Measurements from ENCODE around the gene PFN3.

Gene PFN3

DNA sequence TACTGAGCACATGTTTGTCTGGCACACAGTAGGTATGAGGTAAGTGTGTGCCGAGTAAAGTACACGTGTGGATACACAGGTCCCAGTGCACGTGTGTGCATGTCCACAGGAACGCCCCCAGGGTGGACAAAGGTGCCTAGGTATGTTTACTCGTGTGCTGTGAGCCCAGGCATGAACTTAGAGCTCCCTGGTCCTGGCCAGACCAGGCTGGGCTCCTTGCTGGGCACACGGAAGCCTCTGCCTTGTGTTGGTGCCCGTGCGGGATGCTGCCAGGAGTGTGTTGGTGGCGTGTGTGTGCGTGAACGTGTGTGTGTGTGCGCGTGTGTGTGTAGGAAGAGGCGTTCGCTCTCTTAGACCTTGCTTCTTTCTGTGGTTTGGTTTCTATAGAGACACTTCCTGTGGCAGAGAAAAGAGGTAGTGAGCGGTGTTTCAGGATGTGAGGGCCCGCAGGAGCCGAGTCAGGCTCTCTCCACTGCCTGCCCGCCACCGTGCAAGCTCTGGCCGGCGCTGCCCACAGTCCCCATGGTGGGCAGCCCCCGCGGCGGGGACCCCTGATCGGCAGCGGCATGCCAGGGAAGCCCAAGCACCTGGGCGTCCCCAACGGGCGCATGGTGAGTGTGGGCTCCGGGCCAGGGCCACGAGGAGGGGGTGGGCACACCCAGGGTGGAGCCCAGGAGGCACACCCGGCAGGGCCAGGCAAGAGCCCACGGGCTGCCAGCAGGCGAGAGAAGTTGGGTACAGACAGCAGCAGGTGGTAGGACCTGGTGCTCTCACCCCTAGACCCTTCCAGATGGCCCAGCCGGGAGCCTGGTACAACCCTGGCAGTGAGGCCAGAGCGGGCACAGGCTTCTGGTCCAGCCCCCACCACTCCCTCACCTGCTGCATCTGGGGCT is 42.8 kb downstream of the PFN3 start, which contains the start of gene RGS14:
TSS of gene RGS14 (plus strand) at position 466 of the 893 bp plus-strand sequence. CDS start at position 567, 101 bp downstream.
- DNase-seq = peak; percentile 67

DNA sequence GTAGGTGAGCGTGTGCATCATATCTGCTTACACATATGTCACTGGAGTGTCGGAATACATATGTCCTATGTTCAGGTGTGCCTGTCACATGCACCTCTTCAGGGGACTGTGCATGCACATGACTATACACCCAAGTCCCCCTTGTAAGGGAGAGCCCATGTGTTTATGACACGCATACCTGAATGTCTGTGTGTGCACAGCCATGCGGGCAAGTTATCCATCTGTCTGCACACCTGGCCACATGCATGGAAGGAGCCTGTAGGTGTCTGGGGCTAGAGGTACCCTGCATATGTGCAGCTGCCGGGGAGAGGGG is 43.4 kb downstream of the PFN3 start:
- DNase-seq = no peak

DNA sequence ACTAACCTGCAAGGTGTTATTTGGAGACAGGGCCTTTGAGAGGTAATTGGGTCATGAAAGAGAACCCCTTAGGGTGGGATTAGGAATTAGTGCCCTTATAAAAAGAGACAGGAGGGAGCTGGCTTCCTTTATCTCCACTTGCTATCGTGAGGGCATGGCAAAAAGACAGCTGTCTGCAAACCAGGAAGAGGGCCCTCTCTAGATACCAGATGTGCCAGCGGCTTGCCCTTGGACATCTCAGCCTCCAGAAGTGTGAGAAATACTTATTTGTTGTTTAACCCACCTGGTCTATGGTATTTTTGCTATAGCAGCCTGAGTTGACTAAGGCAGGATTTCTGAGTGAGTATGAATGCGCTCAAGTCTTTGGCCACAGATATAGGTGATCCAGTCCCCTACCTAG is 43.7 kb downstream of the PFN3 start:
- DNase-seq = no peak

DNA sequence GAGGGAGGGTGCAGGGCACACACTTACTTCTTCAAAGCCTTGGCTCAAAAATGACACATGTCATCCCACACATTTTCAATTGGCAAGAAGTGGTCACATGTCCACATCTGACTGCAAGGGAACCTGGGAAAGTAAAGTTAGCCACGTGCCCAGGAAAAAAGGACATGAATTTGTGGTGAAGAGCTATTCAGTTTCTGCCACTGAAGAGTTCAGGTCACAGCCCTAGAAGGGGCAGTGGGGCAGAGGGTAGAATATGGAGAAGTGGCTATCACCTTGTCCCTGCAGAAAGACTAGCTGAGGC is 44.6 kb downstream of the PFN3 start:
- DNase-seq = no peak

DNA sequence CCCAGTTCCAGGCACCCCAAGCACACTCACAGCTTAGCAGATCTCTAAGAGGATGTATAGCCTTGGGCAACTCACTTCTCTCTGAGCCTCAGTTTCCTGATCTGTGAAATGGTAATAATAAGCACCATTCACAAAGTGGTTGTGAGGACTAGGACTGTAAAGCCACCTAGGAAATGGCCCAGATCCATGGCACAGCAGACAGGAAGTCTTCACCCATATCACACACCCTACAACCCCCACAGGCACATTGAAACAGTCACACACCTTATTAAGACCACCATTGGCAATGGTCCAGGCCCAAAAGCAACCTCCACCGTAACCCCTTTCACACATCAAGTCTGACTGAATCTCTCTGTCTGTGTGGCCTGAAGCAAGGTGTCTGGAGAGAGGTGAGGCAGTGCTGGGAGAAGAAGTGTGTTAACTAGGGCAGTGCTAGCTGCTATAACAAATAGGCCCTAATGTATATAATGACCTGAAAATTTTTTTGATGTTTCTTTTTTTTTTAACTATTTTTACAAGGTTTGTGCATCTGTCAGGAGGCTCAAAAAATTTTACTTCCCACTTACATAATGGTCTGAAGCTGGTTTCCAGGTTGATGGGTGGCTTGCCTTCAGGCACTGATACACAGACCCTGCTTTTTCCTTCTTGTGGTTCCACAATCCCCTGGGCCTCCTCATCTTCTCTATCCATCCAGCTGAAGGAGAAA is 45.1 kb downstream of the PFN3 start:
- no peak for DNase-seq

DNA sequence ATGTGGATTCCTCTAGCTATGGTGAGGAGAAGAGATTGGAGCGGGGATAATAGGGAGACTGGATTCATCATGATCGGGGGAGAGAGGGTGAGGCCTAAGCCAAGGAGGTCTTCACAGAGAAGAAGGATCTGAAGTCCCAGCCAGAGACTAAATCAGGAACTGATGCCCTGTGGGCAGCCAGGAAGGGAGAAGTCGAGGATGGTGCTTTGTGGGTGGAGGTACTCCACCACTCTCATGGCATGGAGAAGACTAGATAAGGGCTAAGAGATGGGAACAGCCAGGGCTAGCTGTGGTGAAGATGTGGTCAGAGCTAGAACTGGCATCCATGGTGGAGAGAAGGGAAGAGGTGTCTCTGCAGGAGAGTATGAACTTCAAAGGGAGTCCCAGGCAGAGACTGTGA is 45.8 kb downstream of the PFN3 start:
- no peak for DNase-seq

DNA sequence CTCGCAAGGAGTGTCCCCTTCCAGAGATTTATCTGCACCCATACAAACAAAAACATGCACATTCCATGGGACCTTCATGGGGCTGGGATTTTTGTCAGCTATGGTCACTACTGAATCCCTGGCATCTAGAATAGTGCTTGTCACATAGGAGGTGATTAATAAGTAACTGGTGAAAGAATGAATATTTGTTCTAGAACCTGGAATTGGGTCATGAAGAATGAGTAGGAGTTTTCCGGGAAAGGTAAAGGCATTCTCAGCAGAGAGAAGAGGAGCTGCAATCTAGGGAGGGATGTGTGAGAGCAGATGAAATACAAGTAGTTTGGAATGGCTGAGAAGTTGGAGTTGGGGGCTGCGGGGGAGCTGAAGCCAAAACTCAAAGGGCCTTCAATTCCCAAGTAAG is 46.2 kb downstream of the PFN3 start:
- DNase-seq = no peak

DNA sequence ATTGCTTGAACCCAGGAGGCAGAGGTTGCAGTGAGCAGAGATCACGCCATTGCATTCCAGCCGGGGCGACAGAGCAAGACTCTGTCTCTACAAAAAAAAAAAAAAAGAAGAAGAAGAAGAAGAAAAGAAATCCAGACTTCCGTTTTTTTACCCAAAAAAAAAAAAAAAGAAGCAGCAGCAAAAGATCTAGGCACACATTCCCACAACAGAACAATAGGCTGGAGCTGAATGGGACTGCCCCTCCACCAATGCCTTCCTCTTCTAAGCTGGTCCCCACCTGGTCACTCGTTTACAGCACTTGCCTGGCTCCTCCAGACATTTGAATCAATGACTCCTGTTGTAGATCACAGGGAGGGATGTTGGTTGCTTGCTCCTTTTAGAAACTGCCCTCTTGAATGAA is 47.4 kb downstream of the PFN3 start:
- no peak for DNase-seq

DNA sequence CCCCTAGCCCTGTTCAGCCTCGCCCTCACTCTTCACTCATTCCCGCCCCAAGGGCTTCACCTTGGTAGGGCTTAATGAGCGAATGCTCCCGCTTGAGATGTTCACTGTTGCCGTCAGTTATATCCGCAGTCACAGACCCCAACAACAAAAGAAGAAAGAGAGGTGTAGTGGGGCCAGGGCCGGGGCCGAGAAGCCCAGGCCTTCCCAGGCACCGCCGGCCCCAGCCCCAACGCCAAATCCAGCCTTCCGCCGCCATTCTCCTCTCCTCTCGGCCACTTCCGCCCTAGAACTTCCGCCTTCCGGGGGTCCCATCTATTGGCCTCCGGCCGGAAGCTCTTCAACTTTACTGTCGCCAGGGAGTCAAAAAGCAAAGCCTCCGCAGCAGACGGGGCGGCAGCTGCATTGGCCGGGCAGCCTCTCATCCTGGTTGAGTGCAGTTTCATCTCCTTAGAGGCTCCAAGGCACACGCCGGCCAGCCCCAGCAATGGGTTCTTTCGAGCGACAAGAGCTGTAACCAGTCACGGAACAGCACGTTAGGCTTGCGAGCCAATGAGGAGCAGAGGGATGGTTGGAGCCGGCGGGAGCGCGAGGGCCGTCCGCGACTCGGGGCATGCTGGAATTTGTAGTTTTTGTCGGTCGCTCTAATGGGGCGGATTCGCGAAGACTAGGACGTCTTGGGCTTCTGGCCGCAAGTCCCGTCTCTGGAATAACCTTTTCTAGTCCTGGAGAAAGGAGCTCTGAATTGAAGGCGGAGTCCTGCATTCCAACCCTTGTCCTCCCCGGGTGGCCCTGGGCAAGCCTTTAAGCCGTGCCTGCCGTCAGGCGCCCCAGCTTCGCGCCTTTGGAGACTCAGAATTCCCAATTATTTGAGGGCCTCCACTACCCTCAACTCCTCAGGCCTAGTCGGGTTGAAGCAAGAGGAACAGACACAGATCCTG is 48.8 kb downstream of the PFN3 start, which contains the start of gene LMAN2:
TSS of gene LMAN2 (minus strand) at position 277 of the 938 bp plus-strand sequence. CDS start at position 256, 21 bp downstream.
- peak; percentile 84 for DNase-seq

DNA sequence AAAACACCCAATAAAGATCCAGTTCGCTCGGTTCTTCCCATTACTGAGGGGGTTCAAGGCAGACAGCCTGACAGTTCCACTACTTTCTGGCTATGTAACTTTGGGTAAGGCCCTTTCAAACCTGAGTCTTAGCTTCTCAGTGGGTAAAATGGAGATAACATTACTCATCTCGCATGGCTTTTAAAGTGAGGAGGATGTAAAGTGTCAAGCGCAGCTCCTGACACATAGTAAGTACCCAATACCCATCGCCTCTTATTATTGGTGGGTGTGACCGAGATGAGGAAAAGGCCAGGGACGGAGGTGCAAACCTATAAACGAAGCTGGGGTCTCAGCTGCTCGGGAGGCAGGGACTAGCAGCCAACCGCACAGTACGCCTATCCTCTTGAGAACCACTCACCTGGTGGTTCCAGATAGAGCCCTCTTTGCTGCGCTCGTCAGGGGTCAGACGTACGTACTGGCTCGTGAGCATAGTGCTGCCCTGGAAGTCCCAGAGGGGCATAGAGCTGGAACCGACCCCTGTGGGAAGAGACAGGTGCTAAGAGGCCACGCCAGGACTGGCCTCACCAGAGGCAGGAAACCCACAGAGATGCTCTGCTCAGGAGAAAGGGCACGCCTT is 49.6 kb downstream of the PFN3 start:
- DNase-seq = no peak

Measured in activated CD8-positive, alpha-beta memory T cell treated with anti-CD3 and anti-CD28 coated beads, Interleukin-2, amount 50 U/mL, for 4 hours (primary cell).